Testis (tissue), 3 donors: ENCODE data around the gene YBX2. TPM values are rescaled to one million over a fixed set of nuclear protein-coding genes. Genes with fewer than 3 reads are reported as not detected.

Experiments used
- DNase-seq: peaks from one replicate; pipeline ENCODE4 v3.0.0-alpha.2; 2019
- H3K27ac ChIP-seq, 2 donors: fragments of 200-600 bp; sonication (generic); one replicate each; pipeline ENCODE4 v1.5.1; 2019
- H3K27me3 ChIP-seq: fragments of 200-600 bp; sonication (generic); one replicate; pipeline ENCODE4 v1.5.1; 2019
- H3K36me3 ChIP-seq: fragments of 200-600 bp; sonication (generic); one replicate; pipeline ENCODE4 v1.5.1; 2017; ENCODE audit warnings: low read depth; ENCODE audit errors: missing control alignments
- H3K4me1 ChIP-seq: fragments of 200-600 bp; sonication (generic); one replicate; pipeline ENCODE4 v1.5.1; 2019
- H3K4me3 ChIP-seq, 2 donors: fragments of 200-600 bp; sonication (generic); one replicate each; pipeline ENCODE4 v1.5.1; 2017 to 2019
- H3K9me3 ChIP-seq: fragments of 200-600 bp; sonication (generic); one replicate; pipeline ENCODE4 v1.5.1; 2017
- CTCF ChIP-seq, 3 experiments: fragments of 450-650 bp in 2 of 3; fragments of 200-600 bp in 1 of 3; sonication (generic) in 1 of 3; IDR thresholded peaks; one replicate each; pipeline ENCODE4 v1.5.1; 2016 to 2019; ENCODE audit warnings: antibody characterized with exemption in 3 of 3, mild to moderate bottlenecking in 2 of 3, moderate library complexity in 1 of 3
- POLR2A ChIP-seq: fragments of 450-650 bp; IDR thresholded peaks from one replicate; pipeline ENCODE4 v1.6.1; 2017; ENCODE audit warnings: antibody characterized with exemption, mild to moderate bottlenecking, moderate library complexity
- WGBS, 2 donors: methylation state at CpG; one replicate each; pipeline ENCODE4 v1.1.5; 2018; 5-methylcytosine and 5-hydroxymethylcytosine counted together
- intact Hi-C: fragments of 100-400 bp; cut with DNase I; formaldehyde crosslinking; loops from one replicate; pipeline ENCODE4 v1.15.1; 2023; ENCODE audit warnings: low total_unique reads
- polyA plus RNA-seq: library from polyadenylated mRNA; stranded (reverse); fragments of 350-450 nt; fragmentation: Illumina TruSeq; extraction: RNeasy Lipid Tissue Mini Kit (QIAGEN cat#74804); gene quantifications from one replicate; pipeline ENCODE4 v1.2.3, GENCODE V29; 2014; ENCODE audit warnings: low read depth, low replicate concordance; ENCODE audit not compliant: insufficient read depth
- total RNA-seq, 2 donors: library from RNA; depleted of rRNA; stranded (reverse); fragments of >200 nt; gene quantifications; one replicate each; pipeline ENCODE4 v1.2.3, GENCODE V29; 2016

Gene YBX2
- total and polyA plus RNA-seq, 3 donors from 2014 or later = 276 to 1,120 (median 549) TPM

- Histone ChIP-seq H3K27me3 (no peaks in the 10 kb centered on the region), H3K36me3 (no peaks in the 10 kb centered on the region), H3K9me3 (no peaks in the 10 kb centered on the region), H3K4me3 (no peak overlapping the region), H3K27ac (no peak overlapping the region), H3K4me1 (no peaks in the 10 kb centered on the region)
- no peak for DNase-seq
- no peak for TF ChIP-seq CTCF (IDR thresholded peaks at IDR 0.05)
- no peak for TF ChIP-seq POLR2A
- 84 to 90% methylated on average over 13 of the region's 13 CpGs for WGBS, 2 donors
- intact Hi-C loops = no loop called here
These were observed 23.9 kb upstream of the YBX2 start for GRCh38 chr17:7318121-7318860.

- Histone ChIP-seq H3K4me1 (no peaks in the 10 kb centered on the region), H3K27ac (no peak overlapping the region), H3K9me3 (no peaks in the 10 kb centered on the region), H3K27me3 (no peaks in the 10 kb centered on the region), H3K36me3 (no peaks in the 10 kb centered on the region), H3K4me3 (no peak overlapping the region)
- WGBS, 2 donors = 72 to 81% methylated on average over 10 to 16 of the region's 16 CpGs
- no peak for DNase-seq
- intact Hi-C loops = no loop called here
- no peak for TF ChIP-seq POLR2A
- no peak for TF ChIP-seq CTCF (IDR thresholded peaks at IDR 0.05)
These were observed 22.8 kb upstream of the YBX2 start for GRCh38 chr17:7317161-7317803.

- H3K36me3 ChIP-seq = no peaks in the 10 kb centered on the region
- DNase-seq = peak; percentile 31
- intact Hi-C loops = no loop called here
These were observed 21.3 kb upstream of the YBX2 start for GRCh38 chr17:7315570-7316235.

More at GRCh38 chr17:7315570-7316235, 21.3 kb upstream of the YBX2 start:
- no peaks in the 10 kb centered on the region for H3K4me1 ChIP-seq
- peak overlapping the region; percentile 84 to 86 for H3K4me3 ChIP-seq
- no peak for TF ChIP-seq CTCF (IDR thresholded peaks at IDR 0.05)
- no peak for TF ChIP-seq POLR2A
- peak overlapping the region; percentile 75 to 94 for H3K27ac ChIP-seq
- WGBS, 2 donors = 15 to 31% methylated on average over 20 to 30 of the region's 30 CpGs
- no peaks in the 10 kb centered on the region for H3K9me3 ChIP-seq
- no peaks in the 10 kb centered on the region for H3K27me3 ChIP-seq
